GM13977 (cell line): Measurements from ENCODE around the gene MICOS13.

Experiments
- DNase-seq: peaks from one replicate; pipeline ENCODE4 v3.0.0; 2012; ENCODE audit warnings: low spot score
- in situ Hi-C: fragments of 300-500 bp; cut with MboI; formaldehyde crosslinking; loops from one replicate; pipeline ENCODE4 v1.12.0; 2022; ENCODE audit warnings: low sequenced_read_pairs, low pct_unique_long_range_greater_than_20kb, mixed read lengths, inconsistent platforms; ENCODE audit not compliant: unreplicated experiment
- TF ChIP-seq, protein P1 (sequence below): IDR thresholded peaks from 2 replicates; pipeline ENCODE4 v1.5.1; 2012; ENCODE audit warnings: mild to moderate bottlenecking, control low read depth; ENCODE audit not compliant: insufficient read depth; ENCODE audit errors: extremely low read depth, missing control alignments

MICOS13 gene

DNA sequence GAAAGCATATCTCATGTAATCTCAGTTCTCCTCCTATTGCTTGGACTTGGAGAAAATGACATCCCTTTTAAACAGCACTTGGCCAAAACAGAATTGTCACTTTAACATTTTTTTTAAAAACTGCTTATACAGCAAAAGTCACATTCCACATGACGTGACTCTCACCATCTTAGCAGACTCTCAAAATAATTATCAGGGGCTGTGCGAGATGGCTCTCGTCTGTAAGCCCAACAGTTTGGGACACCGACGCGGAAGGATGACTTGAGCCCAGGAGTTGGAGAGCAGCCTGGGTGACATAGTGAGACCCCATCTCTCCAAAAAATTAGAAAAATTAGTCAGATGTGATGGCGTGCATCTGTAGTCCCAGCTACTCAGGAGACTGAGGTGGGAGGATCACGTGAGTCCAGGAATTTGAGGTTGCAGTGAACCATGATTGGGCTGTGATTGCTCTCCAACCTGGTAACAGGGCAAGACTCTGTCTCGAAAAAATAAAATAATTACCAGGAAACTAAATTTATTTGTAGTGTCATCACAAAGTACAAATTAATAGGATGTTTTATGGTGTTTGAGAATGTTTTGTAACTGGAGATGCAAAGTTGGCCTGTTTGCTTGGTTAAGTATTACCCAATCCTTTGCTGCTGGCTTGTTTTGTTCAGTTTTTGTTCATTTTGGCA lies 48.6 kb downstream of the MICOS13 start:
- TF ChIP-seq, protein P1, sequence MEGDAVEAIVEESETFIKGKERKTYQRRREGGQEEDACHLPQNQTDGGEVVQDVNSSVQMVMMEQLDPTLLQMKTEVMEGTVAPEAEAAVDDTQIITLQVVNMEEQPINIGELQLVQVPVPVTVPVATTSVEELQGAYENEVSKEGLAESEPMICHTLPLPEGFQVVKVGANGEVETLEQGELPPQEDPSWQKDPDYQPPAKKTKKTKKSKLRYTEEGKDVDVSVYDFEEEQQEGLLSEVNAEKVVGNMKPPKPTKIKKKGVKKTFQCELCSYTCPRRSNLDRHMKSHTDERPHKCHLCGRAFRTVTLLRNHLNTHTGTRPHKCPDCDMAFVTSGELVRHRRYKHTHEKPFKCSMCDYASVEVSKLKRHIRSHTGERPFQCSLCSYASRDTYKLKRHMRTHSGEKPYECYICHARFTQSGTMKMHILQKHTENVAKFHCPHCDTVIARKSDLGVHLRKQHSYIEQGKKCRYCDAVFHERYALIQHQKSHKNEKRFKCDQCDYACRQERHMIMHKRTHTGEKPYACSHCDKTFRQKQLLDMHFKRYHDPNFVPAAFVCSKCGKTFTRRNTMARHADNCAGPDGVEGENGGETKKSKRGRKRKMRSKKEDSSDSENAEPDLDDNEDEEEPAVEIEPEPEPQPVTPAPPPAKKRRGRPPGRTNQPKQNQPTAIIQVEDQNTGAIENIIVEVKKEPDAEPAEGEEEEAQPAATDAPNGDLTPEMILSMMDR, result no peak
- no peak for DNase-seq
- in situ Hi-C loops, result no loop called here

DNA sequence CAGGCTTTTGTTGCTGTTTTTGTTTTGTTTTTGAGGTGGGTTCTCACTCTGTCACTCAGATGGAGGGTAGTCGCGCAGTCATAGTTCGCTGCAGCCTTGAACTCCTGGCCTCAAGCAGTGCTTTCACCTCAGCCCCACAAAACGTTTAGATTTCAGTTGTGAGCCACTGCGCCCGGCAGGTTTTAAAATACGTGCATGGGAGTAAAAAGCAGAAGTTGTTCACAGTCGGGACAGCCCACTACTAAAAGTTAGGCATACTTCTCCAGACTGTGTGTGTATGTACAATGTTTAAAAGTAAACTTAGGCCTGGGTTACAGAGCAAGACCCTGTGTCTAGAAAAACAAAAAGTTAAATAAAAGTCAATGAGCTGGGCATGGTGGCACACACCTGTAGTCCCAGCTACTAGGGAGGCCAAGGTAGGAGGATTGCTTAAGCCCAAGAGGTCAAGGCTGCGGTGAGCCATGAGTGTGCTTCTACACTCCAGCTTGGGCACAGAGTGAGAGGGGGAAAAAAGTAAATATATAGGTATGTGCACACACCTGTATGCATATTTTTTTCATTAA lies 51.3 kb downstream of the MICOS13 start:
- no peak for DNase-seq
- in situ Hi-C loops, result no loop called here
- TF ChIP-seq, protein P1, result no peak

DNA sequence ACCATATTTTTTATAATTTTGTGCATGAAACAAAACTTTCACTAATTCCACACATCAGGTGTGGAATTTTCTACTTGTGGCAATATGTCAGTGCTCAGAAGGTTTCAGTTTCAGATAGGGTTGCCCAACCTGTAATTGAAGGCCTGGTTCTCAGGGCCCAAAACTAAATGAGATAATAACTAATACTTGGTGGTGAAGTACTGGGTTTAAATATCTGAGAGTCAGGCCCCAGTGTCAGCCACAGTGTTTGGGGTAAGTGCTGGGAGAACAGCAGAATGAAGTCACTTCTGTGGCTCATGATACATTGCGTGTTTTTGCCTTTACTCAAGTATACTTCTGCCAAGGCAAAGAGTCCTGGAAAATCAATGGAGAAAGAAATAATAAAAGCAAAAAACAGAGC lies 51.9 kb downstream of the MICOS13 start:
- no peak for DNase-seq
- in situ Hi-C loops, result no loop called here
- TF ChIP-seq, protein P1, result no peak
